Left kidney (tissue), 8 donors: ENCODE results near the gene EGLN3. TPM values are rescaled to one million over a fixed set of nuclear protein-coding genes. Genes with fewer than 3 reads are reported as not detected.
"Not testable (repeated sequence)": the region's sequence is repeated elsewhere in the genome, so short reads cannot be mapped to it uniquely, and the experiment has no call there.

Experiments used
- DNase-seq: peaks from one replicate; pipeline ENCODE4 v3.0.0-alpha.2; 2013
- long read RNA-seq, 8 donors: transcript quantifications; one replicate each; lab custom pipeline, GENCODE V29; 2026
- polyA plus RNA-seq: library from polyadenylated mRNA; unstranded; fragments of 120-200 nt; gene quantifications from one replicate; pipeline ENCODE4 v1.2.1, GENCODE V29; 2013; ENCODE audit not compliant: insufficient read length

The EGLN3 gene
- polyA plus RNA-seq: 19.8 TPM
- long read RNA-seq, donor 1, transcript EGLN3-201 (5 exons, 2,709 nt): major isoform, 10 of 11 reads
- long read RNA-seq, donor 1, partial matches to known transcripts: 0 of 11 reads
- long read RNA-seq, donor 1, other reads (novel, unspliced or antisense): 0 of 11 reads
- long read RNA-seq, donor 2, transcript EGLN3-201 (5 exons, 2,709 nt): major isoform, 7 of 10 reads
- long read RNA-seq, donor 2, partial matches to known transcripts: 0 of 10 reads
- long read RNA-seq, donor 2, other reads (novel, unspliced or antisense): 0 of 10 reads
- long read RNA-seq, donor 3, partial matches to known transcripts: 0 of 5 reads
- long read RNA-seq, donor 3, other reads (novel, unspliced or antisense): 0 of 5 reads
- long read RNA-seq, donor 4, partial matches to known transcripts: 0 of 2 reads
- long read RNA-seq, donor 4, other reads (novel, unspliced or antisense): 0 of 2 reads
- long read RNA-seq, donor 5, partial matches to known transcripts: 0 of 6 reads
- long read RNA-seq, donor 5, other reads (novel, unspliced or antisense): 0 of 6 reads
- long read RNA-seq, donor 6, transcript EGLN3-205 (1 exons, 2,849 nt): minor isoform, 5 of 11 reads
- long read RNA-seq, donor 6, transcript EGLN3-201 (5 exons, 2,709 nt): major isoform, 6 of 11 reads
- long read RNA-seq, donor 6, partial matches to known transcripts: 0 of 11 reads
- long read RNA-seq, donor 6, other reads (novel, unspliced or antisense): 0 of 11 reads
- long read RNA-seq, donor 7, transcript EGLN3-201 (5 exons, 2,709 nt): major isoform, 15 of 17 reads
- long read RNA-seq, donor 7, partial matches to known transcripts: 0 of 17 reads
- long read RNA-seq, donor 7, other reads (novel, unspliced or antisense): 0 of 17 reads
- long read RNA-seq, donor 8, partial matches to known transcripts: 0 of 7 reads
- long read RNA-seq, donor 8, other reads (novel, unspliced or antisense): 0 of 7 reads

- DNase-seq: peak; percentile 87
Measured at GRCh38 chr14:33950320-33951182, at the start of gene EGLN3. EGLN3 (minus strand) TSS chr14:33951074; CDS start chr14:33950752, 322 bp downstream.

GRCh38 chr14:34000396-34000795, 49.5 kb upstream of the EGLN3 start:
- DNase-seq: no peak

DNA sequence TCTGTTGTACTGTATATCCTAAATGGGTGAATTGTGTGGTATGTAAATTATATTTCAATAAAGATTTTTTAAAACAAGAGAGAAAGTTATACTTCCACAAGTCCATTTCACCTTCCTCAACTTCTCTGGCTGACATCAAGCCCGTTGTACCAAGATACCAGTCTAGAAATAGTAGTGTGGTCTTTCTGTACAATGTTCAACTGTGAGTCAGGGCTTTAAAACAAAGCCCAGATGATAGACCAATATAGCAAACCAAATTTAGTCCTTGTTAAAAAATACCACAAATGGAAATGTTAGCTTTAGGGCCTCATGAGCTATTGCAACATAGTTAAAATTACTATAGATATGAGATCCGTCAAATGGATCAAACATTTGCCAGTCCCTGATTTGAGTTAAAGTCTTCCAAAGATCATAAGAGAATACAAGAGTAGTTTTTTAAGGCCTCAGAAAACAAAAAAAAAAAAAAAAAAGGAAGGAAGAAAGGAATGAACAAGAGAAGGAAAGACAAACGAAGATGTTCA, 49.0 kb upstream of the EGLN3 start:
- no peak for DNase-seq

- DNase-seq: no peak
Measured at GRCh38 chr14:33997611-33998010, 46.7 kb upstream of the EGLN3 start.

- no peak for DNase-seq
Measured at GRCh38 chr14:33996462-33996861, 45.6 kb upstream of the EGLN3 start.

DNA sequence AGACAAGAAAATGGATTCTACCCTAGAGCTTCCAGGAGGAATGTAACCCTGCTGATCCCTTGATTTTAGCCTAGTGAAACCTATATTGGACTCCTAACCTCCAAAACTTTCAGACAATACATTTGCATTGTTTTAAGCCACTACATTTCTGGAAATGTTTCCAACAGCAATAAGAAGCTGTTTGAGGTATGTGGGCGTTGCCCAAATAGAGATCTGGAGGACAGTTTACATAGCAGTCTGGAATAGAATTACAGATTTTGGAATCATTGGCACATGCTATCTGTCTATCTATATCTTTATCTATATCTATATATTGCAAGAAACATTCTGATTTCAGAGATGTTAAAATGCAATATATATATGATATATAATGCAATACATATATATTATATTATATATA, 42.4 kb upstream of the EGLN3 start:
- DNase-seq: no peak

GRCh38 chr14:33992274-33993007, 41.6 kb upstream of the EGLN3 start:
- no peak for DNase-seq

DNA sequence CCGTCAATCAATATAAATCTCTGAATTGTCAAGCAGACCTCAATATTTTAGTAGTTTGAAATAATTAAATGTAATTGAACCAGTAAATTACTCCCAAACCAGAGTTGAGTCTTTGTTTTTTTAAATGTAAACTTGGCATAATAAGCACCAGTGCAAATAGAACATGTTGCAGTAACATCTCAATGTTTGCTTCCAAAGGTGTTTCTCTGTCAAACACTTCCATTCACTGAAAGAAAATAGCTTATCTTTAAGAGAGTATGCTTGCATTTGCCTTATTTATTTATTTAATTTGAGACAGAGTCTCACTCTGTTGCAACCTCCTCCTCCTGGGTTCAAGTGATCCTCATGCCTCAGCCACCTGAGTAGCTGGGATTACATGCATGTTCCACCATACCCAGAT, 39.9 kb upstream of the EGLN3 start:
- DNase-seq: no peak

GRCh38 chr14:33987565-33988080, 36.7 kb upstream of the EGLN3 start:
- DNase-seq: no peak

DNA sequence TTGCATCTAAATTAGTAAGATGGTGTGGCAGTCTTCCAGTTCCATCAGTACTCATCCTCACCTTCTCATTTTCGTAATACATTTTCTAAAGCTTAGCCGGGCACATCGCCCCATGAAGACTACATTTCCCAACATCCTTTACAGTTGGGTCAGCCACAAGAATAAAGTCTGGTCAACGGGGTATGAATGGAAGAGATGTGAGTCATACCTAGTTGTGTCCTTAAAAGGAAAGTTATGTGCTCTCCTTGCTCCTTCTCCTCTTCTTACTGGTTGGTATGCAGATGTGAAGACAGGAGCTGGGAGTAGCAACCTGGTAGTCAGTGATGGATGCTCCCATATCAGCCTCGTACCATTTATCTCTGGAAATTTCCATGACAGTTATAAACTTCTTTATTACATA, 35.9 kb upstream of the EGLN3 start:
- no peak for DNase-seq

- no peak for DNase-seq
Measured at GRCh38 chr14:33985242-33985641, 34.4 kb upstream of the EGLN3 start.

DNA sequence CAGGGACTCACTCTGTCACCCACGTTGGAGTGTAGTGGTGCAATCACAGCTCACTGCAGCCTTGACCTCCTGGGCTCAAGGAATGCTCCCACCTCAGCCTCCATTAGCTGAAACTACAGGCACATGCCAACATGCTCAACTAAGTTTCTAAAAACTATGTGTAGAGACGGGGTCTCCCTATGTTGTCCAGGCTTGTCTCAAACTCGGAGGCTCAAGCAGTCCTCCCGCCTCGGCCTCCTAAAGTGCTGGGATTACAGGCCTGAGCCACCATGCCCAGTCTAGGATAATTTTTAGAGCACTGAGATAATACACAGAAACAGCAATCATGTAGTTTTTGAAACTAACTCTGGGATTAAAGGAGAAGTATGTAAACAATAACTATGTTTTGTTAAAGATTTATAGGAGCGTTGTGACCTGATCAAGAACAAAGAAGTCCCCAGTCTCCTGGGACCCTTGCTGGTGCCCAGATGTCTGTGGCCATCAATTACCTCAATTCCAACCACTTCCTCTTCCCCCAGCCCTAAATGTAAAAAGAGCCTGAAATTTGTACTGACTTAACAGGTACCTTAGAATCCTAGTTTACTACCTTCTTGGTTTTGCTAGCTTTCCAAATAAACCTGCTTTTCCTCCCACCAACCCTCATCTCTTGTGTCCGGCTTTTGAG, 28.9 kb upstream of the EGLN3 start:
- no peak for DNase-seq

- no peak for DNase-seq
Measured at GRCh38 chr14:33978892-33979612, 28.2 kb upstream of the EGLN3 start.

GRCh38 chr14:33972583-33973081, 21.8 kb upstream of the EGLN3 start:
- DNase-seq: no peak

GRCh38 chr14:33969846-33970245, 19.0 kb upstream of the EGLN3 start:
- DNase-seq: not testable (repeated sequence)

DNA sequence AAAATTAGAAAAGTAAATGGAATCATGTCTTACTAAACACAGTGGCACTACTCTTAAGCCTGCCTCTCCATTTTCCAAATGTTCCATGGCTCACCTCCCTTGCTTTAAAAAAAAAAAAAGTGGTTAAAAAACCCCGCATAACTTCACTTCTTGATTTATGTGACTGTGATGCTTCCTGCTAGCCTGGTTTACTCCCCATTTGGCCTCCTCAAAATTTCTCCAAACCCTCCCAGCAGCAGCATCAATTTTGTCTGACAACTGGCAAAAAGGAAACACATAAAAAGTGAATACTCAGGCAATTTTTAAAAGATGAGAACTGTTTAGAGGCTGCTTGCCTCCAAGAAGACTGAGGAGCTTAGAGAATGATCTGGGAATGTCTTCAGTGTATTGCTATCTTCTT, 17.8 kb upstream of the EGLN3 start:
- no peak for DNase-seq

GRCh38 chr14:33967138-33967537, 16.3 kb upstream of the EGLN3 start:
- no peak for DNase-seq

GRCh38 chr14:33966276-33966675, 15.4 kb upstream of the EGLN3 start:
- DNase-seq: no peak

- no peak for DNase-seq
Measured at GRCh38 chr14:33964599-33965317, 13.9 kb upstream of the EGLN3 start.
